HG02852 (cell line): ENCODE data around the gene MYCN.
"Not testable (repeated sequence)": the region's sequence is repeated elsewhere in the genome, so short reads cannot be mapped to it uniquely, and the experiment has no call there.

Source experiments
- ATAC-seq: cut with Tn5 transposase; IDR thresholded peaks from one replicate; pipeline ENCODE4 v1.9.1; 2021; ENCODE audit warnings: mild to moderate bottlenecking, moderate library complexity; ENCODE audit not compliant: unreplicated experiment

The MYCN gene

DNA sequence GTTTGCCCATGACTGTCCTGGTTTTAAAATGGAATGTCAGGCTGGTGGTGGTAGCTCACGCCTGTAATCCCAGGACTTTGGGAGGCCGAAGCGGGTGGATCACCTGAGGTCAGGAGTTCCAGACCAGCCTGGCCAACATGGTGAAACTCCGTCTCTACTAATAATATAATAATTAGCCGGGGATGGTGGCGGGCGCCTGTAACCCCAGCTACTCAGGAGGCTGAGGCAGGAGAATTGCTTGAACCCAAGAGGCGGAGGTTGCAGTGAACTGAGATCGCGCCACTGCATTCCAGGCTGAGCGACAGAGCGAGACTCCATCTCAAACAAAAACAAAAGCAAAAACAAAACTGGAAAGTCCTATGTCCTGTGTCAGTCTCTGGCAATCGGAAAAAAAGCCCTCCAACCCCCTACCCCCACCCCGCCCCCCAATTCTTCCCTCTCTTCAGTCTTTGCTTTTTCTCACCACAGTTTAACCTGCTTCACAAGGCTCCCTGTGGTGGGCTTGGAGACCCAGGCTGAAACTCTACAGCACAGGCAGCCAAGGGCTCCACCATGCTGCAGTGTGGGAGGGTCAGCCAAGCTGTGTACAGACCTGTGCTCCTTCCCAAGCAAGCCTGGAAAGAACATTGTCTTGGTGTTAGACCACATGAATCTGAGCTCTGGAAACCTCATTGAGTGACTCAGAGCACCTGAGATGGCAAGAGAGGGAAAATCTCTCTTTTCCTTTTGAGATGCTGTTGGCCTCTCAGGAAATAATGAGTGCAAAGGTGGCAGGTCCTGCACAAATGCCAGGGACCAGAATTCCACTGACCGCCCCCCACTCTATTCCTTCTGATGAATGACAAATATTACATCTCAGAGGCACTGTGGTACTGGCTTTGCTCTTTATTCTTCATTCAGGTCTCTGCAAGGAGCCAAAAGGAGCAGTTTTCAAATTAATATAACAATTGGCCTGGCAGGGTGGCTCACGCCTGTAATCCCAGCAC is 16.7 kb downstream of the MYCN start:
- ATAC-seq: no peak

DNA sequence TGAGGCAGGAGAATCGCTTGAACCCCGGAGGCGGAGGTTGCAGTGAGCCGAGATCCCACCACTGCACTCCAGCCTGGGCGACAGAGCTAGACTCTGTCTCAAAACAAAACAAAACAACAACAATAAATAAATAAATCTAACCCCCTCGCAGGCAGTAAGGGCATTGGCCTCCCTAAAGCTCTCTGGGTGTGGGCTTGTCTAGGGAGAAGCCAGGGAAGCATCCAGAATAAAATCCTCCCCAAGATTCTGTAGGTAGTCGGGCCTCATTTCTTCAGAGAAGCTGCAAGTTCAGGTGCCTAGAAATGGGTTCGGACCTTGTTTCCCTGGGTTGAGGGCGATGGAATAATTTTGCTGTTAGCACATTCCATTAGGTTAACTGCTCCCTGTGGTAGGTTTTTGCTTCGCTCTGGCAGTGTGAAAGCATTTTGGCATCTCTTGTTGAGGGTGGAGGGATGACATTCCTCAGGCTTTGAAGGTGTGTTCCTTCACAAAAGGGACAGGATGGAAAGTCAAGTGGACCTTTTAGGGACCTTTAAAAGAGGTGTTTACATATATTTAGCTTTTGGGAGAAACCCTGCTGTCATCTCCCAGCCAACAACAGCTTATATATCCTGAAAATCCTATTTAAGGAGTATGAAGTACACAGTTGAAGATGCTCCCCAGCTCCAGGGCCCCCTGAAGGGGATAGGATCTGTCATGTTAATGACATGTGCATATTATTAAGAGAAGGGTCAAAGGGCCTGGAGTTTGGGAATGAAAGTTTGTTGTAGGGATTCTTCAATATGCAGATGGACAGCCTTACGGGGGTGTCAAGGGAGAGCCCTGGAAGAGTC is 17.7 kb downstream of the MYCN start:
- no peak for ATAC-seq

DNA sequence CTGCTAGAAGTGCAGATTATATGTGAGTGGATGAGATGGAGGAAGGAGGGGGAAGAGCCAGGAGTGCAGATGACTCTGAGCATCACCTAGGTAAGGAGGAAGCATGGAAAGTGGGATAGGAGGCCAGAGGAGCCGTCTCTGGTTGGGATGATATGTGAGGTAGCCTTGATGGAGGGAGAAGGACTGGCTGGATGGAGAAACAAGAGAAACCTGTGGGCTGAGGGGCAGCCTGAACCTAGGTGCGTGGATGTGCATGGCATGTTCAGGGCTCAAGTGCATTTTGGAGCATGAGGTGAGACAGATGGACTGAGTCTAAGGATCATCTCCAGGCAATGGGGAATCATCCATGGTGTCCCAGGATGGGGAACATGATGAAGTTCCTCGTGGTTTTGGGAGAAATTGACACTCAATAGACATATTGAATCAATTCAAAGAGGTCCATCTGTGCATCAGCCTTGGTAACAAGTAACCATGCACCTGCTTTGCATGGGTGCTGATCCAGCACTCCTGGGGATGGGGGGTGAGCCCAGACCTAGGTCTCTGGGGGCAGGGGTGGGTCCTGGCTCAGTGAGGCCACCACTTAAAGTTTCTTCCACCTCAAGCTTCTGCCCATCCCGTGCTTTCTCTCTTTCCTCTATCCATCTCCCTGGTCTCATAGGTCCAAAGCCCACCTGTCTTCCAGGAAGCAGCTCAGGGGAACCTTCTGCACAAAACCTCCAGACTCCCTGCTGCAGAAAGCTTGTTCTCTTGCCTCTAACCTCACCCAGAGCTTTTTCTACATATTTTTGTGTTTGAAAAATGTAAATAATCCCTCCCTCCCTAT is 19.2 kb downstream of the MYCN start:
- no peak for ATAC-seq

DNA sequence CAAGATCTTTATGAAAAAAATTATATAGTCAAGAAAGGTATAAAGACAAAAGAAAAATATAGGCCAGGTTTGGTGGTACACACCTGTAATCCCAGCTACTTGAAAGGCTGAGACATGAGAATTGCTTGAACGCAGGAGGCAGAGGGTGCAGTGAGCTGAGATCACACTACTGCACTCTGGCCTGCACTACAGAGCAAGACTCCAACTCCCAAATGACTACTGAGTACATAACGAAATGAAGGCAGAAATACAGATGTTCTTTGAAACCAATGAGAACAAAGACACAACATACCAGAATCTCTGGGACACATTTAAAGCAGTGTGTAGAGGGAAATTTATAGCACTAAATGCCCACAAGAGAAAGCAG is 19.8 kb downstream of the MYCN start:
- ATAC-seq: not testable (repeated sequence)

DNA sequence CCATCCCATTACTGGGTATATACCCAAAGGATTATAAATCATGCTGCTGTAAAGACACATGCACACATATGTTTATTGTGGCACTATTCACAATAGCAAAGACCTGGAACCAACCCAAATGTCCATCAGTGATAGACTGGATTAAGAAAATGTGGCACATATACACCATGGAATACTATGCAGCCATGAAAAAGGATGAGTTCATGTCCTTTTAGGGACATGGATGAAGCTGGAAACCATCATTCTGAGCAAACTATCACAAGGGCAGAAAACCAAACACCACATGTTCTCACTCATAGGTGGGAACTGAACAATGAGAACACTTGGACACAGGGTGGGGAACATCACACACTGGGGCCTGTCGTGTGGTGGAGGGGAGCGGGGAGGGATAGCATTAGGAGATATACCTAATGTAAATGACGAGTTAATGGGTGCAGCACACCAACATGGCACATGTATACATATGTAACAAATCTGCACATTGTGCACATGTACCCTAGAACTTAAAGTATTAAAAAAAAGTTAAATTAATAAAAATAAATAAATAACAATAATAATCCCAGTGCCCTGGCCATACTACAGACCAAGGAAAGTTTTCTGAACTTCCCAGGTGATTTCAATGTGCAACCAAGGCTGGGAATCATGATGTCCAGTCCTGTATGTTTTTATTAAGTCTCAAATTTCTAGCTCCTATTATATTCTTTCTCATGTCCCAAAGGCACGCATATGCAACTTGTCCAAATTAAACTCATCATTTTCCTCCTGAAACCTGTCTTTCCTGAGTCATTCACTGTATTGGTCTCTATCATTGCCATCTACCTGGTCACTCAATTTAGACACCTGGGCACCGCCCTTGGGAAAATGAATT is 23.0 kb downstream of the MYCN start:
- ATAC-seq: not testable (repeated sequence)

DNA sequence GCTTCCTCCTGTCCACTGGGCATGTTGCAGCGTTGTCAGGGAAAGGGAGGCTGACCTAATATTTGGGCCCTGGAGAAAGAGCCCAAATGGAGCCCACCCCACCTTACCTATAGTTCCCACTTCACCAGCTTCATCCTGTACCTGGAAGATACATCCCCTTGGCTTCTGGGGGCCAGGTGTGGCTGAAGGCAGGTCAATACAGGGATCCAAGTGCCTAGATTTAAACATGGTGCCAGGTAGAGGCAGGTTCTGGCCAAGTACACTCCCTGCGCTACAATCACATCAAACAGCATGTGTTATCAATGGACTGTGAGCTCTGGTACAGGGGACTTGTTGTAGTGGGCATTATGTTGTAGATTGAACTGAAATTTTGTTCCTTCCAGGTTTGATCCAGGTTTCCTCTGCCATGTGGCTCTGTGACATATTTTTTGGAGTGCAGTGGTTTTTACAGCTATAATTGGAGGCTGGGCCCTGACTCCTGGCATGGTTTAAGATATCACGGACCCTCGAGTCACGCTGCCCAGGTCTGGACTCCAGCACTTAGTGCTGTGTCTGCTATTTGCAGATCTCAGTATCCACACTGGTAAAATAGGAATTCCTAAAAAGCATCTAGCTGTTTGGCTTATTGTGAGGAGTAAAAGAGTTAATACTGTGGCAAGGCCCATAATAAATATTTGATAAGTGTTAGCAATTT is 23.8 kb downstream of the MYCN start:
- no peak for ATAC-seq

DNA sequence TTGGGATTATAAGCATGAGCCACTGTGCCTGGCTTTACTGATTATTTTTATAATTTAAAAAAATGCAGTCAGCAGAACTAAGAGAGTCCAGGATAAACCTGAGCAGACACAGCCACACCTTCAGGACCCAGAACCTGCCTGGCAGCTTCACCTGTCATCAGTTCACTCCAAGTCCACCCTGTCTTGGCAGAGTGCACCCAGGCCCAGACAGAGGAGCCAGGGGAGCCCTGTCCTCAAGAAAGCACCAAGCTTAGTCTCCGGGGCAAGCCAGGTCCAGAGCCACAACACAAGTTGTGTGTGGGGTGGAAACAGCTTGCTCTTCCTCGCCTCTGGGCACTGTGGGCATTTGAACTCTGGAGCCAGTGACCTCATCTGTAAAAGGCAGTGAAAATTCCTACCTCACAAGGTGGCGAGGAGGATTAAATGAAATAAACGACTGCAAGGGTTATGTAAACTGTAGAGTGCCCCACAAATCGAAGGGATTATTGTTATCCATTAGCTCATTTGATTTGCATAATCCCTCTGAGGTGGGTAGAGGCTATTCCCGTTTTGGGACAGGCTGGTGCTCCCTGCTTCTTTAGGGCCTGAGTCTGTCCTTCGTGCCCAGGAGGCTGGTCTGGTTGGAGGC is 24.7 kb downstream of the MYCN start:
- ATAC-seq: no peak

DNA sequence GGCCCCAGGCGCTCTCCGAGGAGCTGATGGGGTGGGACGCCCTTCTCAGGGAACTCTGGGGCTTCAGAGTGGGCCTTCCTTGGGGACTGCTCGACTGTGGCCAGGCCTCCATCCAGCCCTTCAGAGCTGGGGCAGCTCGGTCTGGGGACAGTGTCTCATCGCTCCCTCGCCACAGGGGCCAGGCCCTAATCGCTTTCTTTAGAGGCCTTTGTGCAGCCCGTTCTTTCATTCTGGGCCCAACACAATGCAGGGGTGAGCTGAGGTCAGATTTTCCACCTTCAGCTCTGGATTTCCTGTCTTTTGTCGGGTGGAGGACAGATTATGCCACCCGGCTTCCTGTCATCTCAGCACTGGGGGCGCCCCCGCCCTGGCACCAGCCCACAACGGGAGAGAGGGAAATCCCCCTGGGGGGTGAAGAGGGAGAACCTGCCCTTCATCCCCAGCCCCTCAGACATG is 25.2 kb downstream of the MYCN start:
- no peak for ATAC-seq

DNA sequence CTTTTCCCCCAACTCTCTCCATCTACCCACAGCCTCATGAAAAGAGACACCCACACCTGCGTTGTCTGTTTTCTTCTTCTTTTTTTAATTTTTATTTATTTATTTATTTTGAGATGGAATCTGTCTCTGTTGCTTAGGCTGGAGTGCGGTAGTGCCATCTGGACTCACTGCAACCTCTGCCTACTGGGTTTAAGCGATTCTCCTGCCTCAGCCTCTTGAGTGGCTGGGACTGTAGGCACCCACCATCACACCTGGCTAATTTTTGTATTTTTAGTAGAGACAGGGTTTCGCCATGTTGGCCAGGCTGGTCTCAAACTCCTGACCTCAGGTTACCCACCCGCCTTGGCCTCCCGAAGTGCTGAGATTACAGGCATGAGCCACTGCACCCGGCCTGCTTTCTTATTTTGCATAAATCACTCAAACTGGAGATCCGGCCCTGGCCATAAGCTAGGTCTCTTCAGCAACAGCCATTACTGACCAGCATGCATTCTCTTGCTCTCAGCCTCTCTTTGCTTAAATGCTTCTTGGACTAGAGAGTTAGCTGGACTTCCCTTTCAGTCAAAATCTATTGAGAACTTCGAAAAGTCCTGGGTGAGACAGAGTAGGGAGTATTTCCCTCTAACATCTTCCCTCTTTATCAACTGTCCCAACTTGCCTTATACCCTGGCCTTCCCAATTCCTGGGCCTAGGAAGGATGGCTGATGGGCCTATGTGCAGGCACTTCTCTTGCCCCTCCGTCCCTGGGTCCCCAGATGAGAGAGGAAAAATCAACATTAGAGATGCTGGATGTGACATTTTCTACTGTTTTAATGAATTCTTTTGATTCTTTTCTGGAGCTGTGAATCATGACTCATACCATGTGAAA is 27.3 kb downstream of the MYCN start:
- ATAC-seq: no peak

DNA sequence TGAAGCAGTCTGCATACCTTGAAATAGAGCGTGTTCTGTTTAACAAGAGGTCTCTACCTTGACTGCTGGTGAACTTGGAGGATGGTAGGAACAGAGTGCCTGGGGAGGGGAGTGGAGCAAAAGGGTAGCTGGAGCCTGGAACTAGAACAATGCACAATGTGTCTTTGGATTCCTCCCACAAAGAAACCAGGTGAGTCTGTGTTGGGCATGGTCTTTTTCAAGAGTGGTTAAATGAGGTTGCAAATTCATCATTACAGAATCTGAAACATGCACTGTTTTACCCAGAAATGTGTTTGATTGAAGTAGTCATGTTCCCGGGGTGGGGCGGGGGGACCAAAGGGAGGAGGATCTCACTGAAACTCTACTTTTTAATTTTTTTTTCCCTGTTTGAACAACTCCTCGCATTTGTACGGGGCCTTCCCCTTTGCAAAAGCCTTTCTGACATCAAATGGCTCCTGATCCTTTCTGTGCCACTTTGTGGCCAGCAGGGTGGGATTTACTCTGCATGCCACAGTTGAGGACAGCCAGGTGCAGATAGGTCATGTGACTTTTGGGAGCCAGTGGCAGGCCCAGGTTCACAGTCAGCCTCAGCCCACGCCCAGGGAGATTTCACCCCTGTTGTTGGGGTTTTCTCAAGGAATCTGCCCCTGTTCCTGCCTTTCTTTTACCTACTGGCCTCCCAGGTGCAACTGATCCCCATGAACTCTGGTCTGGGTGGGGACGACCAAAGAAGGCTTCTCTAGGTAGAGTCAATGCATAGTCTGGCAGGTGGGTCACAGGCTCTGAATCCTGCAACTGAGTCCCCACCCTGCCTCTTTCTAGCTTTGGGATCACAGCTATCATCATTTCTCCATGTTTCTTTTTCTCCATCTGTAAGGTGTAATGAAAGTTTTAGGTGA is 28.2 kb downstream of the MYCN start:
- ATAC-seq: no peak

DNA sequence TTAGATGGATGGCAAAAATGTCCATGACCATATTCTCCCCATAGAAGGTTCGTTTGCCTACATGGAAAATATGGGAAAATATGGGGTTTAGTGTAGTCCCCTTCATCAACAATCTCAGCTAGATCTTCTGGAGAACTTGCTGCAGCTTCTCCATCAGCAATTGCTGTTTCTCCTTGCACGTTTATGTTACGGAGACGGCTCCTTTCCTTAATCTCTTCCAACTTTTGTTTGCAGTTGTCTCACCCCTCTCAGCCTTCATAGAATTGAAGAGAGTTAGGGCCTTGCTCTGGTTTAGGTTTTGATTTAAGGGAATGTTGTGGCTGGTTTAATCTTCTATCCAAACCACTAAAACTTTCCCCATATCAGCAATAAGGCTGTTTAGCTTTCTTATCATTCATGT is 28.9 kb downstream of the MYCN start:
- ATAC-seq: no peak

DNA sequence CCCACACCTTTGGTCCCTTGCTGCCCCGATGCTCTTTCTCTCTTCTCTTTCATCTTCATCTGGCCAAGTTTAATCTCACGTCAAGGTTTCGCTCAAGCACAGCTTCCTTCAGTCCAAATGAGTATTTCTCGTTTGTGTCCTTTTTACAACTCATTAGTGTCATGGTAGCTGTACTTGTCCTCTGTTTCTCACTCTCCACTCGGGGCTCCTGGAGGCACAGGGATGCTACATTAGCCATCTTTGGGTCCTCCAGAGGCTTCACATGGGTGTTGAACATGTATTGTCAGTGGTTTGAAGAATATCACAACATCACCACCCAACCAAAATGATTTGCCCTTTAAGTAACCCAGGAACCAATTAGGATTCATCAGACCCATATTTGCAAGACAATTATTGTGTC is 30.4 kb downstream of the MYCN start:
- no peak for ATAC-seq

DNA sequence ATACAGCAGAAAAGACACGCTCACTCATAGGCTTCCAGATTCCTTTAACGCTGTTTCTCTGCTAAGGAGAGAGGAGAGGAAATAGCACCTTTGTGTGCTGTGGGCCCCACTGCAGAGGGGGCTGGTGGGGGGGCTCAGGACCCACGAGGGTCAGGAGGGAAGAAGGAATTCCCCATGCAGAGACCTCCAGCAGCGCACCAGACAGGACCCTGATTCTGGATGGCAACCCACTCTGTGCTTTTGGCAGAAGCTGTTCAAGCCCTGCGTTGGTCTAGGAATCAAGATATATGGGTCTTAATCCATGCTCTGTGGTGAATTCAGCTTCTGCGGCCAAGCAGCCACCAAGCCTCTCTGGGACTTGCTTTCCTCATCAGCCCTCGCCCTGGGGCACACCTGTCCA is 31.0 kb downstream of the MYCN start:
- no peak for ATAC-seq

DNA sequence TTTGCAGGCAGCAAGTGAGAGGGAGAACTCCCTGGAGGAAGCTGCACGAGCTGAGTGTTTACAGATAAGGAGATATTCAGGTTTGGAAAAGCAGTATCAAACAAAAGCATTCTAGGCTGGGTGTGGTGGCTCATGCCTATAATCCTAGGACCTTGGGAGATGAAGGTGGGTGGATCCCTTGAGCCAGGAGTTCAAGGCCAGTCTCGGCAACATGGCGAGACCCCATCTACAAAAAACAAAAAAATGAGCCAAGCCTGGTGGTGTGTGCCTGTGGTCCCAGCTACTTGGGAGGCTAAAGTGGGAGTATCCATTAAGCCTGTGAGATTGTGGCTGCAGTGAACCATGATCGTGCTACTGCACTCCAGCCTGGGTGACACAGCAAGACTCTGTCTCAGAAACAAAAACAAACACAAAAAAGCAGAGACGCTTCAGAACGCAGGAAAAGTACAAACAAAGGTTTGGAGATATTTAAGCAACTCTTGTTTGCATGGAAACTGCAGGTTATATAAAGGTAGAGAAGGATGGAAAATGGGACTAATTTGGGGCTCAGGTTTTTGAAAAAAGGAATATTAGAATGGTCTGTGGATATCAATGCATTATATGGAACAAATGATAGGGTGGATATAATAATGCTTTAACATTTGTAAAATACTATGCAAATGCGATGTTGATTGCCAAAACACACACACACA is 31.6 kb downstream of the MYCN start:
- no peak for ATAC-seq

DNA sequence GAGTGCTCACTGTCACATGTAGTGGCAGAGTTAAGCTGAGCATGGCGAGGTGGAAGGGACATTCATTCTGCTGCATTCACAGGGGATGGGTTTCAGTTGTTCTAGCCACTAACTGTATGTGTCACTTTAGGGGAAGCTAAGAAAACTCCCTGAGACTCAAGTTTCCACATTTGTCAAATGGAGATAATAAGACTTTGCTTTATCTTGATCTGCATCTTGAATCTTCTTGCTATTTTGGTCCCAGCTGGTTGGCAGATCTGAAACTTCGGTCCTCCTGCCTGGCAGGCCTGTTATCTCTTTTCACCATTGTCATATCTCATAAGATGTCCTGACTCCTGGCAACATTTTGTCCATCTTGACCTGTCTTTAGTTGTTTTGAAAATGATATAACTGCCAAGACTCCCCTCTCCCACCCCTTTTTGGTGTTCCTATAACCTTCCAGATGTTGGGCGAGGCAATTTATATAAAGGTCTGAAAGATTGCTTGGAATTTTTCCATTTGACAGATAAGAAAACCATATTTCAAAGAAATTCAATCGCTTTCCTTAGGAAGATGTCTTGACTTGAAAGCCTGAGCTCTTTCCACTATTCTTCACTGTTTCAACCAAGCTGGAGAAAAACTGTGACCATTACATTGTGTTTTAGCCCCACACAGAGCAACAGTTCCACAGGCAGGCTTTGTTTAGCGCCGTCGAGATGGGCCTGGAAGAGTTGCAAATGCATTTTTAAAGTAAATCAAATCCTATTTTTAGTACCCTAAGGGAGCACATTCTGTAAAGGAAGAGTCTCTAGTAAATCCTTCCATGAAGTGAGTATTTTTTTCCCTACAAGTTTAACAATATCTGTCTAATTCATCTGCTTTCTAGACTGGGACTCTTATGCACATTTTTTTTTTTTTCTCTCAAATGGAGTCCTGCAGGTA is 33.4 kb downstream of the MYCN start:
- ATAC-seq: no peak
